Spleen (tissue), 3 donors: ENCODE results near the gene IRAK1.

Experiments used
- POLR2A ChIP-seq, 3 donors: fragments of 450-650 bp; IDR thresholded peaks; one replicate each; pipeline ENCODE4 v1.5.1; 2017; ENCODE audit warnings: antibody characterized with exemption in 3 of 3, mild to moderate bottlenecking in 1 of 3
- POLR2AphosphoS5 ChIP-seq, 3 donors: sonication (generic); formaldehyde crosslinking; IDR thresholded peaks; one replicate each; pipeline ENCODE4 v1.5.1; 2017; ENCODE audit warnings: antibody characterized with exemption in 3 of 3

GRCh38 chrX:154043003-154043763, 23.5 kb upstream of the IRAK1 start:
- TF ChIP-seq POLR2A (IDR thresholded peaks at IDR 0.05) (no peak), POLR2AphosphoS5 (IDR thresholded peaks at IDR 0.05) (no peak)
